ENCODE measurements around the gene DPAGT1. TPM values are rescaled to one million over a fixed set of nuclear protein-coding genes. Genes with fewer than 3 reads are reported as not detected.

The DPAGT1 gene
- total and polyA plus RNA-seq, 2 of the 8 experiments (the other 6 are each of a cell fraction or from before 2014, with no cell fraction given), result 59.8 to 236 TPM

- Histone ChIP-seq H2BK5ac (ENCODE audit: low read depth, low read length) (no peak overlapping the region), H3K9ac (replicated peaks in 1 of 4; ENCODE audit: extremely low read depth in 1 of 4, low read depth in 3 of 4, low read length in 3 of 4) (no peak overlapping the region; a peak in 1 of 7 replicates), H3K4me3 (ENCODE audit: extremely low read depth in 1 of 4, insufficient read depth in 2 of 4, low read depth in 3 of 4, low read length in 4 of 4) (no peak overlapping the region), H2BK120ac (replicated peaks; ENCODE audit: low read depth, low read length) (no peak overlapping the region), H2BK12ac (ENCODE audit: low read depth, low read length) (no peak overlapping the region), H2AK5ac (ENCODE audit: low read depth, low read length) (no peak overlapping the region), H2AFZ (ENCODE audit: low read length) (no peak overlapping the region), H2BK20ac (ENCODE audit: low read length) (no peak overlapping the region), H3K56ac (replicated peaks; ENCODE audit: insufficient read length, low read depth, low read length) (no peak overlapping the region), H4K5ac (ENCODE audit: insufficient read length, low read depth, low read length) (no peak overlapping the region), H4K91ac (replicated peaks; ENCODE audit: insufficient read length, low read length) (no peak overlapping the region), H3K4me2 (ENCODE audit: insufficient read depth in 1 of 2, low read depth in 2 of 2, low read length in 2 of 2) (no peak overlapping the region), H3K9me3 (ENCODE audit: insufficient read depth in 2 of 2, low read depth in 1 of 2, low read length in 1 of 2) (no peaks in the 10 kb centered on the region), H3K27me3 (replicated peaks in 1 of 4; ENCODE audit: control insufficient read depth in 3 of 4, extremely low read depth in 1 of 4, insufficient read depth in 3 of 4, low read length in 3 of 4) (no peaks in the 10 kb centered on the region), H3K18ac (ENCODE audit: extremely low read depth, low read length) (no peak overlapping the region), H3K23me2 (ENCODE audit: low read depth, low read length) (peaks cover 9% of the 10 kb centered on the region; the same call in 1 of the 2 replicates), H3K14ac (ENCODE audit: insufficient read length) (no peak overlapping the region), H4K20me1 (replicated peaks in 1 of 2; ENCODE audit: control insufficient read depth in 1 of 2, insufficient read depth in 2 of 2, low read length in 2 of 2) (peaks cover 17% of the 10 kb centered on the region in 2 experiments), H3K27ac (ENCODE audit: low read depth, low read length) (no peak overlapping the region), H3K23ac (ENCODE audit: insufficient read length) (no peak overlapping the region), H3K79me1 (ENCODE audit: low read depth, low read length) (peaks cover 16% of the 10 kb centered on the region), H3K36me3 (ENCODE audit: control insufficient read depth in 2 of 4, insufficient read depth in 4 of 4, low read length in 3 of 4) (peaks cover 3 to 40% (median 14%) of the 10 kb centered on the region in 4 experiments; a peak in 5 of 8 replicates), H4K8ac (ENCODE audit: extremely low read depth, insufficient read depth, low read length) (no peak overlapping the region), H3K4ac (replicated peaks; ENCODE audit: insufficient read length, low read depth, low read length) (no peak overlapping the region), H2BK15ac (ENCODE audit: low read length) (no peak overlapping the region), H3K79me2 (ENCODE audit: control insufficient read depth in 1 of 2, insufficient read depth in 2 of 2, low read length in 2 of 2) (peaks cover 18 to 41% of the 10 kb centered on the region in 2 experiments), H3K4me1 (replicated peaks in 1 of 4; ENCODE audit: control insufficient read depth in 3 of 4, insufficient read depth in 4 of 4, low read length in 3 of 4) (peaks cover 0 to 16% (median 4%) of the 10 kb centered on the region in 4 experiments; a peak in 6 of 7 replicates)
- ChIA-PET CTCF (ENCODE audit: partially characterized antibody) (interaction anchor here (0.6 kb wide), 1 partner anchor 82 kb away, joined by 3 read pairs; no protein-coding TSS in a partner anchor), POLR2A (ENCODE audit: partially characterized antibody) (interaction anchor here (0.6 to 9.2 kb wide), 5 partner anchors 7 to 1393 kb away, joined by 3 to 141 read pairs (median 4); partner anchors contain the start of gene C2CD2L)
- DNase-seq (ENCODE audit: low read depth in 1 of 2, low spot score in 2 of 2), result no peak
- FAIRE-seq, result no peak
- WGBS, 2 experiments (ENCODE audit: extremely low coverage in 1 of 2, insufficient coverage in 1 of 2, insufficient read length in 1 of 2, insufficient replicate concordance in 2 of 2, low coverage in 1 of 2, low lambda C conversion rate in 2 of 2, missing lambda C conversion rate in 1 of 2), result 82% methylated on average over 1 of the region's 1 CpG; no CpG with 5 or more reads in 1 of the 2 experiments
- TF ChIP-seq RNF2 (IDR thresholded peaks at IDR 0.05; ENCODE audit: borderline replicate concordance, low read depth, low read length, missing control alignments, poor library complexity, severe bottlenecking), result no peak
- no peak for TF ChIP-seq ASH2L (IDR thresholded peaks at IDR 0.05; ENCODE audit: low read length)
- no peak for TF ChIP-seq SIN3A (conservative IDR thresholded peaks at IDR 0.05 in 1 of 2, IDR thresholded peaks at IDR 0.05 in 1 of 2; ENCODE audit: low read depth in 1 of 2, low read length in 2 of 2)
- no peak for TF ChIP-seq MAFK (IDR thresholded peaks at IDR 0.05; ENCODE audit: low read depth, low read length)
- TF ChIP-seq BACH1 (IDR thresholded peaks at IDR 0.05; ENCODE audit: low read length), result no peak
- no peak for TF ChIP-seq SP2 (IDR thresholded peaks at IDR 0.05; ENCODE audit: low read length)
- TF ChIP-seq SUZ12 (IDR thresholded peaks at IDR 0.05; ENCODE audit: low read length), result no peak
- TF ChIP-seq SP1 (IDR thresholded peaks at IDR 0.05; ENCODE audit: low read depth, low read length), result no peak
- TF ChIP-seq SP4 (IDR thresholded peaks at IDR 0.05; ENCODE audit: low read length), result no peak
- no peak for TF ChIP-seq TEAD4 (IDR thresholded peaks at IDR 0.05; ENCODE audit: low read depth, low read length)
- no peak for TF ChIP-seq MAX (IDR thresholded peaks at IDR 0.05)
- no peak for TF ChIP-seq E2F6 (IDR thresholded peaks at IDR 0.05)
- TF ChIP-seq CHD2 (IDR thresholded peaks at IDR 0.05; ENCODE audit: low read length), result no peak
- TF ChIP-seq BCL11A (IDR thresholded peaks at IDR 0.05; ENCODE audit: low read depth in 2 of 2, low read length in 2 of 2), result no peak
Observed at GRCh38 chr11:119089319-119089718, 12.3 kb downstream of the DPAGT1 start.
